ENCODE measurements around the gene CARM1.

Gene CARM1

DNA sequence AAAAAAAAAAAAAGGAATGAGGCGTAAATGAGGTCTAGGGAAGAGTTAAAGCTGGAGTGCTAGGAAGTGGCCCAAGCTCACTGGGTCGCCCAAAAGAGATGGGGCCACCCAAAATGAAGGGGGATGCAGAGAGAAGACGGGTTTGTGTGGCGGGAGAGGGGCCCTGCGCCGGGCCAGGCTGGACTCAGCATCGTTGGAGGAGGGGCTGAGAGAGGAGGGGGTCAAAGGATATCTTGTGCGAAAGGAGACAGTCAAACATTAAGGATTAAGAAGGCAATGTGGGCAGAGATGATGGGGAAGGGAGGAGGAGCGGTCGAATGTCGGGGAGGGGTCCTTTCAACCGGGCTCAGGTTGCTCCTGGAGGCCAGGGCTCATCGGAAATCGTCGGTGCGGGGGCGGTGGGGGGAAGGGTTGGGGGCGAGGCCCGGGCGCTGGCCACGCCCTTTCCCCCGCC lies 825 bp upstream of the CARM1 start:
- Histone ChIP-seq H3K36me3 (ENCODE audit: low read length) (no peaks in the 10 kb centered on the region), H3K9me2 (replicated peaks; ENCODE audit: insufficient read depth, low read length) (no peaks in the 10 kb centered on the region), H3K4me3 (ENCODE audit: insufficient read depth, low read length, poor library complexity, severe bottlenecking) (peak overlapping the region; percentile 46), H4K20me1 (ENCODE audit: low read depth, low read length) (no peaks in the 10 kb centered on the region), H3K9me3 (ENCODE audit: insufficient read depth, low read length) (no peaks in the 10 kb centered on the region), H3K27me3 (ENCODE audit: low read length) (no peaks in the 10 kb centered on the region), H3K79me2 (ENCODE audit: insufficient read depth, low read length) (peaks cover 33% of the 10 kb centered on the region), H3K9ac (ENCODE audit: low read length) (peak overlapping the region; percentile 51), H2AFZ (ENCODE audit: low read depth, low read length, severe bottlenecking) (peak overlapping the region; percentile 78), H3K4me2 (ENCODE audit: low read depth, low read length, poor library complexity, severe bottlenecking) (peak overlapping the region; percentile 85), H3F3A (ENCODE audit: insufficient read depth) (peaks cover 11% of the 10 kb centered on the region), H3K27ac (ENCODE audit: low read depth, low read length) (peak overlapping the region; percentile 66)
- TF ChIP-seq EZH2phosphoT487 (conservative IDR thresholded peaks at IDR 0.05; ENCODE audit: low read length), result no peak
- TF ChIP-seq, protein P1, sequence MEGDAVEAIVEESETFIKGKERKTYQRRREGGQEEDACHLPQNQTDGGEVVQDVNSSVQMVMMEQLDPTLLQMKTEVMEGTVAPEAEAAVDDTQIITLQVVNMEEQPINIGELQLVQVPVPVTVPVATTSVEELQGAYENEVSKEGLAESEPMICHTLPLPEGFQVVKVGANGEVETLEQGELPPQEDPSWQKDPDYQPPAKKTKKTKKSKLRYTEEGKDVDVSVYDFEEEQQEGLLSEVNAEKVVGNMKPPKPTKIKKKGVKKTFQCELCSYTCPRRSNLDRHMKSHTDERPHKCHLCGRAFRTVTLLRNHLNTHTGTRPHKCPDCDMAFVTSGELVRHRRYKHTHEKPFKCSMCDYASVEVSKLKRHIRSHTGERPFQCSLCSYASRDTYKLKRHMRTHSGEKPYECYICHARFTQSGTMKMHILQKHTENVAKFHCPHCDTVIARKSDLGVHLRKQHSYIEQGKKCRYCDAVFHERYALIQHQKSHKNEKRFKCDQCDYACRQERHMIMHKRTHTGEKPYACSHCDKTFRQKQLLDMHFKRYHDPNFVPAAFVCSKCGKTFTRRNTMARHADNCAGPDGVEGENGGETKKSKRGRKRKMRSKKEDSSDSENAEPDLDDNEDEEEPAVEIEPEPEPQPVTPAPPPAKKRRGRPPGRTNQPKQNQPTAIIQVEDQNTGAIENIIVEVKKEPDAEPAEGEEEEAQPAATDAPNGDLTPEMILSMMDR (IDR thresholded peaks at IDR 0.05; ENCODE audit: insufficient read depth, low read length, poor library complexity, severe bottlenecking), result no peak

GRCh38 chr19:10871711-10872545 lies 575 bp downstream of the CARM1 start:
- H3K9ac ChIP-seq (ENCODE audit: low read length), result peak overlapping the region; percentile 99
- TF ChIP-seq, protein P1 (IDR thresholded peaks at IDR 0.05; ENCODE audit: insufficient read depth, low read length, poor library complexity, severe bottlenecking), result no peak
- no peak for TF ChIP-seq EZH2phosphoT487 (conservative IDR thresholded peaks at IDR 0.05; ENCODE audit: low read length)
- no peaks in the 10 kb centered on the region for H4K20me1 ChIP-seq (ENCODE audit: low read depth, low read length)
- H2AFZ ChIP-seq (ENCODE audit: low read depth, low read length, severe bottlenecking), result peak overlapping the region; percentile 35
- no peaks in the 10 kb centered on the region for H3K27me3 ChIP-seq (ENCODE audit: low read length)
- H3K9me3 ChIP-seq (ENCODE audit: insufficient read depth, low read length), result no peaks in the 10 kb centered on the region
- H3K79me2 ChIP-seq (ENCODE audit: insufficient read depth, low read length), result peaks cover 42% of the 10 kb centered on the region
- H3F3A ChIP-seq (ENCODE audit: insufficient read depth), result peaks cover 10% of the 10 kb centered on the region
- H3K4me3 ChIP-seq (ENCODE audit: insufficient read depth, low read length, poor library complexity, severe bottlenecking), result peak overlapping the region; percentile 98
- H3K4me2 ChIP-seq (ENCODE audit: low read depth, low read length, poor library complexity, severe bottlenecking), result peak overlapping the region; percentile 93
- H3K27ac ChIP-seq (ENCODE audit: low read depth, low read length), result peak overlapping the region; percentile 71
- H3K36me3 ChIP-seq (ENCODE audit: low read length), result no peaks in the 10 kb centered on the region
- H3K9me2 ChIP-seq (replicated peaks; ENCODE audit: insufficient read depth, low read length), result no peaks in the 10 kb centered on the region

GRCh38 chr19:10872546-10873107 lies 1.3 kb downstream of the CARM1 start:
- H3K4me3 ChIP-seq (ENCODE audit: insufficient read depth, low read length, poor library complexity, severe bottlenecking), result peak overlapping the region; percentile 98
- no peaks in the 10 kb centered on the region for H3K36me3 ChIP-seq (ENCODE audit: low read length)
- H4K20me1 ChIP-seq (ENCODE audit: low read depth, low read length), result no peaks in the 10 kb centered on the region
- peaks cover 10% of the 10 kb centered on the region for H3F3A ChIP-seq (ENCODE audit: insufficient read depth)
- no peak overlapping the region for H2AFZ ChIP-seq (ENCODE audit: low read depth, low read length, severe bottlenecking)
- H3K9me3 ChIP-seq (ENCODE audit: insufficient read depth, low read length), result no peaks in the 10 kb centered on the region
- no peaks in the 10 kb centered on the region for H3K9me2 ChIP-seq (replicated peaks; ENCODE audit: insufficient read depth, low read length)
- H3K27me3 ChIP-seq (ENCODE audit: low read length), result no peaks in the 10 kb centered on the region
- peaks cover 47% of the 10 kb centered on the region for H3K79me2 ChIP-seq (ENCODE audit: insufficient read depth, low read length)
- no peak for TF ChIP-seq EZH2phosphoT487 (conservative IDR thresholded peaks at IDR 0.05; ENCODE audit: low read length)
- TF ChIP-seq, protein P1 (IDR thresholded peaks at IDR 0.05; ENCODE audit: insufficient read depth, low read length, poor library complexity, severe bottlenecking), result no peak
- peak overlapping the region; percentile 99 for H3K9ac ChIP-seq (ENCODE audit: low read length)
- H3K27ac ChIP-seq (ENCODE audit: low read depth, low read length), result peak overlapping the region; percentile 71
- peak overlapping the region; percentile 93 for H3K4me2 ChIP-seq (ENCODE audit: low read depth, low read length, poor library complexity, severe bottlenecking)

All from SU-DHL-6 (cell line).